DMS 273 (cell line): ENCODE measurements around the gene GAD1.

ENCODE experiments used
- DNase-seq: peaks from one replicate; lab custom pipeline; 2025; ENCODE audit not compliant: unreplicated experiment; lab: John Stamatoyannopoulos, UW

The GAD1 gene

DNA sequence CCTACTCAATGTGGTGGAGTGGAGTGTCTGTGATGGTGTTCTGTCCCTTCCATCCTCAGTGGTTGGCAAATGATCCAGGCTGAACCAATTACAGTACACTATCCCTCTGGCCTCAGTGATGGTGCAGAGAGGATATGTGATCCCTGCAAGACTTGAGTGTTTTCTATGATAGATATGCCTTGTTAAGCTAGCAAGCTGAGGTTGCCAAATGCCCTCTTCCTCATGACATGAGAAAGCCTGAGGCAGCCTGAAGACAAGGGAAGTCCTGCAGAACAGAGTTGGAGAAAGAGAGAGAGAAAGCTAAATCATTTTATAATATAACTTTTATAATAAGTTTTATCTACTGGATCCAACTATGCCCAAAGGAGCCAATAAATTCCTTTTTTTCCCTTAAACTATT is 70.8 kb downstream of the GAD1 start:
- no peak for DNase-seq

DNA sequence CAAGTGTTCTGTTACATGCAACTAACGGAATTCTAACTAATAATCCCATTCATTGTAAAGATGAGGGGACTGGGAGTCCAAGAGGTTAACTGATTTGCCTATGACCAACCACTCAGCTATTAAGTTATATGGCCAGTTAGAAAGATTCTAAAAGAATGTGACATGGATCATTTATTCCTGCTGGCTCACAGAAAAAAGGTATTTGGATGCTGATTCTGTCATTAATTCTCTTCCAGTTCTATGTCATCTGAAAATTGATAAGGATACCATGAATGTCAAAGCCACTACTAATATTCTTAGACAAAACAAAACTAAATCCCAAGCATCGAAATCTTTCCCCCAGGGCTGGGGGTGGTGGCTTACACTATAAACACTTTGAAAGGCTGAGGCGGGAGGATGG is 71.2 kb downstream of the GAD1 start:
- no peak for DNase-seq

DNA sequence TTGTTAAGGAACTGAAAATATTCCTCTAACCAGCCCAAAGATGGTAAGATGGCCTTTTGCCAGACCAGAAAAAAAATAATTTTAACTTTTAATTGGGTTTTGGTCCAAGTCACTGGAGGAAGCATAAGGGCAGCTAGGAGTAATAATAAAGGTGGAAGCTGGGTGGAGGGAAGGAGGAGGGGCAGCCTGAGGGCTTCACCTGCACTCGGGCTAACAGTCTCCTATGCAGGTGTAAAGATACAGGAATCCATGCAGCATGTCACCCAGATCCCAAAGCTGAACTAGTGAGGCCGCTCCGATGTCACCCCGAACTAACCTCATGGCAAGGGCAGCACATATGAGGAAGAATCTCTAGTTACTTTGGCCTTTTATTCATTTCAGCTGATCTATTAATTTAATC is 75.2 kb downstream of the GAD1 start:
- no peak for DNase-seq

DNA sequence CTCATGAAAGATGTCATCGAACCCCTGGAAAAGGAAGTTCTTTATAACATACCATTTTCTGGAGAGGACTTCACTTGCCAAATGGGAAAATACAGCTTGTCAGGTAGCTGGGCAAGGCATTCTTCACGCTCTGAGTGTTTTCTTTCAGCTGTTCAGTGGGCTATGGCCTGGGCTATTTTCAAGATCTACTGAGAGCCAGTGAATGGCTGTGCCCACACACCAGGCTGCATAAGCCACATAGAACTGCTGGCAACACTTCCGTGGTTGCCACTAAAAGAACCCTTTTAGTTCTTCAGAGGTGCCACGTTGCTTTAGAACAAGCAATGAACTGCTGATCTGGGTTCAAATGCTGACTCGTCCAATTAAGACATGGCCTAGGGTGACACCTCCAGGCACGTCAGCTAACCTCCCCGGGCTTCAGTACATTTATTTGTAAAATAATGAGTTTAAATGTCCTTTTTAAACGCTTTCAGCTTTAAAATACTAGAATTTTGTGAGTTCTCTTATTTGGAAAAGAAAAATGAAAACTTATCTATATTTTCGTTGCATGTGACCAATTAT is 75.8 kb downstream of the GAD1 start:
- DNase-seq = no peak

DNA sequence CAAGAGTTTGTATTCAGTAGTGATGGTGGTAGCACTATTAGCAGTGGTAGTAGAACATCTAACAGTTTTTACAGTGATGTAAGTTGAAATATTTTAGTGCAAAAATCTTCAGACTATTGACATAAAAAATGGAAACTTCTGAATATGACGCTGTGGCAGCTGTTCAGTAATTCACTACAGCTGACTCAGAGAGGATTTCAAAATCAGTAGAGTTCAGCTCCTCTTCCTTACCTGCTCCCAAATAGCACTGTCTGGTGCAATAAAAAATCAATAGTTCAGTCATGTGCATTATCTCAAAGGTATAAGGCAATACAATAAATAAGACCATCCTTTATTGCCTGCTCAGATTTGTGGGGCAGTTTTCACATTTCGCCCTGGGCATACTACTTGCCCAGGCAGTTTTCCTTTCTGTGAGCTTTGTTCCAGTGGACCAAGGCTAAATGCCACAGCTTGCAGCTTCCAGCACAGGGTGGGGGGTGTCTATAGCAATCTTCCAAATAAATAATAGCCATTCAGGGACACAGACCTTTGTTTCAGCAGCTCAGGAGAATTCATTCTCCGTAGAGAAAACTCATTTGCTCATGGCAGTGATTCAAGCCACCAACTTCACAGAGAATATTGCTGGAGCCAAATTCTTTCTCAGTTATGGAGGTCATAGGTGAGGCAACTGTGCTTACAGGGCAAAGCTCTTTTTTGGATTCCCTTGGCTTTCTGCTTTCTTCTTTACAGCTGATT is 78.5 kb downstream of the GAD1 start:
- no peak for DNase-seq

DNA sequence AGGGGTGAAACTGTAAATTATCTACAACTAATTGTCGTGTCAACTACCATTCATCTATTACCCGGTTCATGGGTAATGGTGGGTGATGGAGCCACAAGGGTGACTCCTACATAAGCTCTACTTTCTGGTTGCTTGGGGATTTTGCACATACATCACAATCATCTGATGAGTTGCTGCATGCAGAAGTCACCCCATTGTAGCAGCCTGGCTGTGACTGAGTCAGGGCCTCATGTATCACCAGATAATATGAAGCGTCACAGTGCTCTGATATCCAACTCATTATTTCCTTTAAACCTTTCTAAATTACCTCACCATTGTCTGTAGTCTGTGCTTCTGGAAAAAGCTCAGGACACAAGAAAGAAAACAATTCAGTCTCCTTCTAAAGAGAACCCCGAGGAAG is 79.9 kb downstream of the GAD1 start:
- DNase-seq = no peak

DNA sequence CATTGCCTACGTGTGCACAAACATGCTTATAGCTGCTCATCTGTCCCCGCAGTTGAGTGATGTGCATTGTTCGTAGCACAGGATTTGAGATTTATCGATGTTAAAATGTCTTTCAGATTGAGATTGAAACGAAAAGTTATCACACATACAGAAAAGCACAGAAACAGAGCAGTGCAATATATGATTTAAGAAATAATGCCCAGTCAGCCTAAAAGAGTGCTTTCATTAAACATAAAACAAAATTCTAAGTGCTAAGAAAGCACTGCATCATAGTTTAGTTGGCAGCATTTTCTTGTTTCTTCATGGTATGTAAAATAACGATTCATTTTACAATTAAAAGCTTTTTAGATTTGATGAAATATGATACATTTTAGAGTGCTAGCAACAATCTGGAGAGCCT is 80.4 kb downstream of the GAD1 start:
- no peak for DNase-seq

DNA sequence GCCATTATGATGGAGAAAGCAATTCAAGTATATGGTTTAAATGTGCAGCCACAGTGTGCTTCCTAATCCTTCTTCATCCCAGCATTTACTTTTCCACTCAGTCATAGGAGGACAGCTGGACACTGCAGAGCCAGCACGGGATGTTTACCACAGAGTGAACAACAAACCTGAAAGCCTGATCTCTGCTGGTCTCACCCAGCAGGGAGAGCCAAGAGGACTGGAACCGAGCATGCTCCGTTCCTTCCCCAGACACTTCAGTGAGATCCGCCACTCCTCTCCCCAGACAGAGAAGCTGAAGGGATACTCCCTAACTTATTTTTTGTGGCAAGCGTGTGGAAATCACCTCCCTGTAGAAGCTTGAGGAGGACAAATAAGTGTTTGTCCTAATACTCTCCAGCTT is 89.2 kb downstream of the GAD1 start:
- DNase-seq = no peak
